Retinal pigment epithelial cell (primary cell): ENCODE measurements around the gene CCL17.

Experiments
- DNase-seq: peaks from one replicate; pipeline ENCODE4 v3.0.0-alpha.2; 2010; ENCODE audit warnings: low read depth
- H3K4me3 ChIP-seq: 2 replicates; pipeline ENCODE4 v1.5.1; 2011; ENCODE audit warnings: mild to moderate bottlenecking, low read length, control low read depth, moderate library complexity
- CTCF ChIP-seq: conservative IDR thresholded peaks from 2 replicates; pipeline ENCODE4 v1.5.1; 2011; ENCODE audit warnings: low read depth, low read length, control low read depth, inconsistent platforms

Gene CCL17

GRCh38 chr16:57379579-57379978 lies 25.0 kb upstream of the CCL17 start:
- TF ChIP-seq CTCF = no peak
- no peak overlapping the region for H3K4me3 ChIP-seq
- DNase-seq = no peak

- DNase-seq = no peak
- no peak overlapping the region for H3K4me3 ChIP-seq
- no peak for TF ChIP-seq CTCF
These were observed 23.7 kb upstream of the CCL17 start for GRCh38 chr16:57380671-57381462.

DNA sequence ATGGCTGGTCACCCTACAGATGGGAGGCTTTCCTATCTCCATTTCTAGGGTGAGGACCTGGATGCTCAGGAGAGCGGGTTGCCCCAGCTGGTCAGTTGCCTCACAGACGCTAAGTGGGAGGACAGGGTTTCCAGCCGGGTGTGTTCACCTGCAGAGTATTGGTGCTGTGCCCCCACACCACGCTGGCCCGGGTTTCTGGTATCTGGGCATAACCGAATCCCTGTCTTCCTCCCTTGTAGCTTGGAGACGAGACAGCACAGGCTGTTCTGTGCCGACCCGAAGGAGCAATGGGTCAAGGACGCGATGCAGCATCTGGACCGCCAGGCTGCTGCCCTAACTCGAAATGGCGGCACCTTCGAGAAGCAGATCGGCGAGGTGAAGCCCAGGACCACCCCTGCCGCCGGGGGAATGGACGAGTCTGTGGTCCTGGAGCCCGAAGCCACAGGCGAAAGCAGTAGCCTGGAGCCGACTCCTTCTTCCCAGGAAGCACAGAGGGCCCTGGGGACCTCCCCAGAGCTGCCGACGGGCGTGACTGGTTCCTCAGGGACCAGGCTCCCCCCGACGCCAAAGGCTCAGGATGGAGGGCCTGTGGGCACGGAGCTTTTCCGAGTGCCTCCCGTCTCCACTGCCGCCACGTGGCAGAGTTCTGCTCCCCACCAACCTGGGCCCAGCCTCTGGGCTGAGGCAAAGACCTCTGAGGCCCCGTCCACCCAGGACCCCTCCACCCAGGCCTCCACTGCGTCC lies 22.6 kb upstream of the CCL17 start:
- no peak for TF ChIP-seq CTCF
- DNase-seq = no peak
- no peak overlapping the region for H3K4me3 ChIP-seq

- no peak for DNase-seq
- no peak for TF ChIP-seq CTCF
- no peak overlapping the region for H3K4me3 ChIP-seq
These were observed 21.9 kb upstream of the CCL17 start for GRCh38 chr16:57382535-57383275.

- no peak overlapping the region for H3K4me3 ChIP-seq
- DNase-seq = no peak
- no peak for TF ChIP-seq CTCF
These were observed 21.0 kb upstream of the CCL17 start for GRCh38 chr16:57383276-57384247.
